AG09319 (cell line): ENCODE data around the gene NES.
A peak's percentile ranks its signal among the peaks of the same experiment; 100 is the strongest.

Experiments used
- DNase-seq: peaks from one replicate; pipeline ENCODE4 v3.0.0-alpha.2; 2010; ENCODE audit warnings: low read depth; ENCODE audit errors: extremely low read depth
- CTCF ChIP-seq: IDR thresholded peaks from 2 replicates; pipeline ENCODE4 v1.5.1; 2011; ENCODE audit warnings: low read depth, mild to moderate bottlenecking, inconsistent platforms, low read length, moderate library complexity

The NES gene

GRCh38 chr1:156676820-156677615 lies at the start of gene NES:
NES (minus strand) TSS chr1:156677407; CDS start chr1:156677264, 143 bp downstream.
- no peak for DNase-seq

GRCh38 chr1:156726549-156727226 lies 49.5 kb upstream of the NES start:
- DNase-seq, result no peak
- TF ChIP-seq CTCF, result peak; percentile 65

More at GRCh38 chr1:156676820-156677615, at the start of gene NES:
- no peak for TF ChIP-seq CTCF

- TF ChIP-seq CTCF, result peak; percentile 96
- peak; percentile 78 for DNase-seq
Measured at GRCh38 chr1:156725683-156726280, 48.6 kb upstream of the NES start.

GRCh38 chr1:156721535-156721934 lies 44.3 kb upstream of the NES start:
- no peak for DNase-seq
- no peak for TF ChIP-seq CTCF

- no peak for TF ChIP-seq CTCF
- no peak for DNase-seq
Measured at GRCh38 chr1:156721131-156721530, 43.9 kb upstream of the NES start.

GRCh38 chr1:156717351-156717750 lies 40.1 kb upstream of the NES start:
- TF ChIP-seq CTCF, result no peak
- no peak for DNase-seq

GRCh38 chr1:156714830-156715229 lies 37.6 kb upstream of the NES start:
- TF ChIP-seq CTCF, result no peak
- DNase-seq, result no peak
